PC-9 (cell line): ENCODE data around the gene TRIM38. TPM values are rescaled to one million over a fixed set of nuclear protein-coding genes. Genes with fewer than 3 reads are reported as not detected.
"Not testable (repeated sequence)": the region's sequence is repeated elsewhere in the genome, so short reads cannot be mapped to it uniquely, and the experiment has no call there.

Experiments used
- BruUV-seq: library from RNA; stranded (reverse); fragments of 400-500 nt; replicated peaks from 2 replicates; lab custom pipeline; 2021; lab: Mats Ljungman, UMichigan
- CTCF ChIA-PET: fragments of 300-600 bp; sonication (Branson Sonifier 250); formaldehyde crosslinking; loops from one replicate; lab custom pipeline; 2022; ENCODE audit warnings: antibody characterized with exemption; lab: Charles Lee
- POLR2A ChIA-PET: fragments of 300-600 bp; sonication (Branson Sonifier 250); formaldehyde crosslinking; loops from one replicate; lab custom pipeline; 2022; ENCODE audit warnings: antibody characterized with exemption; ENCODE audit not compliant: unreplicated experiment; lab: Charles Lee
- DNase-seq, 2 experiments: peaks; one replicate each; pipeline versions ENCODE4 v3.0.0 to v3.0.0-alpha.2; 2015 to 2022; ENCODE audit warnings: mixed read lengths in 1 of 2
- H2AFZ ChIP-seq: fragments of 200-600 bp; sonication (generic); 2 replicates; pipeline ENCODE4 v1.8.1; 2017; ENCODE audit warnings: antibody characterized with exemption
- H3F3A ChIP-seq: fragments of 200-600 bp; sonication (generic); 2 replicates; pipeline ENCODE4 v1.8.1; 2017; ENCODE audit warnings: antibody characterized with exemption, mild to moderate bottlenecking, low read depth; ENCODE audit not compliant: insufficient read depth
- H3K27ac ChIP-seq: fragments of 200-600 bp; sonication (generic); 2 replicates; pipeline ENCODE4 v1.6.1; 2016; ENCODE audit warnings: mixed run types
- H3K27me3 ChIP-seq: fragments of 200-600 bp; sonication (generic); 2 replicates; pipeline ENCODE4 v1.6.1; 2016; ENCODE audit warnings: low read depth, mixed run types; ENCODE audit not compliant: insufficient read depth
- H3K36me3 ChIP-seq: fragments of 200-600 bp; sonication (generic); 2 replicates; pipeline ENCODE4 v1.6.1; 2016; ENCODE audit warnings: low read depth, mixed run types
- H3K4me1 ChIP-seq: fragments of 200-600 bp; sonication (generic); replicated peaks from 2 replicates; pipeline ENCODE4 v1.6.1; 2016; ENCODE audit warnings: mixed run types; ENCODE audit not compliant: insufficient read depth
- H3K4me2 ChIP-seq: fragments of 200-600 bp; sonication (generic); 2 replicates; pipeline ENCODE4 v1.6.1; 2017; ENCODE audit warnings: mixed run types
- H3K4me3 ChIP-seq: fragments of 200-600 bp; sonication (generic); 2 replicates; pipeline ENCODE4 v1.6.1; 2016; ENCODE audit warnings: mixed run types
- H3K79me2 ChIP-seq: fragments of 200-600 bp; sonication (generic); 2 replicates; pipeline ENCODE4 v1.6.1; 2017; ENCODE audit warnings: low read depth, mixed run types
- H3K9me2 ChIP-seq: fragments of 200-600 bp; sonication (generic); 2 replicates; pipeline ENCODE4 v1.8.1; 2017; ENCODE audit warnings: mild to moderate bottlenecking; ENCODE audit not compliant: insufficient read depth
- H3K9me3 ChIP-seq: fragments of 200-600 bp; sonication (generic); 2 replicates; pipeline ENCODE4 v1.8.1; 2016; ENCODE audit warnings: low read depth; ENCODE audit not compliant: insufficient read depth
- H4K20me1 ChIP-seq: fragments of 200-600 bp; sonication (generic); 2 replicates; pipeline ENCODE4 v1.8.1; 2017; ENCODE audit not compliant: insufficient read depth
- EZH2 ChIP-seq: fragments of 200-600 bp; sonication (generic); IDR thresholded peaks from 2 replicates; pipeline ENCODE4 v1.8.0; 2017; ENCODE audit warnings: antibody characterized with exemption, low read depth
- intact Hi-C: fragments of 100-400 bp; cut with micrococcal nuclease; formaldehyde crosslinking; loops from one replicate; pipeline ENCODE4 v1.10.0; 2022; ENCODE audit not compliant: unreplicated experiment
- total RNA-seq: library from RNA; stranded (reverse); gene quantifications from 2 replicates; pipeline ENCODE4 v1.2.3, GENCODE V29; 2021
- TF ChIP-seq, protein P1 (sequence below): fragments of 200-600 bp; sonication (generic); conservative IDR thresholded peaks from 2 replicates; pipeline ENCODE4 v1.6.1; 2017; ENCODE audit warnings: mixed run types, antibody characterized with exemption, mild to moderate bottlenecking, moderate library complexity

Gene TRIM38
- total RNA-seq, 1 experiment from 2014 or later: 31.3 TPM

DNA sequence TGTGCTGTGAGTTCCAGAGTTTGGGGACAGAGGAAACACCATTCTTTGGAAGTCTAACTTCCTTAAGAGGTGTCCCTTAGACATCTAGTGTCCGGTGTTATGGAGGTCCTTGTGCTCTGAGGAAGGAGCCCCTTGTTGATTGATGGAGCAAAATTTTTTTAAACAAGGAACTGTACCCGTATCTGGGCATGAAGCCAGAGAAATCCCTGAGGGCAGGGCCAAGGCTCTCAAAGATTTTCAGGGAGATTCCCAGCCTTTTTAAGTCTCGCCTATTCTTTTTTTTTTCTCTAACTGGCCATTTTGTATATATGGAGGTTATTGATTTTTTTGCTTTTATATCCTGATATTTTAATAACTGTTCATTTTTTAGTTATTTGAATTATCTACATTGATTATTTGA is 45.9 kb downstream of the TRIM38 start:
- H3K9me2 ChIP-seq: no peaks in the 10 kb centered on the region
- no peak overlapping the region for H2AFZ ChIP-seq
- H3K4me3 ChIP-seq: no peak overlapping the region
- no peak overlapping the region for H3K4me2 ChIP-seq
- no peaks in the 10 kb centered on the region for H4K20me1 ChIP-seq
- intact Hi-C loops: no loop called here
- no peaks in the 10 kb centered on the region for H3K27me3 ChIP-seq
- BruUV-seq: no TSS peak
- POLR2A ChIA-PET: no interaction called here
- no peaks in the 10 kb centered on the region for H3K4me1 ChIP-seq
- no peak for TF ChIP-seq EZH2
- TF ChIP-seq, protein P1, sequence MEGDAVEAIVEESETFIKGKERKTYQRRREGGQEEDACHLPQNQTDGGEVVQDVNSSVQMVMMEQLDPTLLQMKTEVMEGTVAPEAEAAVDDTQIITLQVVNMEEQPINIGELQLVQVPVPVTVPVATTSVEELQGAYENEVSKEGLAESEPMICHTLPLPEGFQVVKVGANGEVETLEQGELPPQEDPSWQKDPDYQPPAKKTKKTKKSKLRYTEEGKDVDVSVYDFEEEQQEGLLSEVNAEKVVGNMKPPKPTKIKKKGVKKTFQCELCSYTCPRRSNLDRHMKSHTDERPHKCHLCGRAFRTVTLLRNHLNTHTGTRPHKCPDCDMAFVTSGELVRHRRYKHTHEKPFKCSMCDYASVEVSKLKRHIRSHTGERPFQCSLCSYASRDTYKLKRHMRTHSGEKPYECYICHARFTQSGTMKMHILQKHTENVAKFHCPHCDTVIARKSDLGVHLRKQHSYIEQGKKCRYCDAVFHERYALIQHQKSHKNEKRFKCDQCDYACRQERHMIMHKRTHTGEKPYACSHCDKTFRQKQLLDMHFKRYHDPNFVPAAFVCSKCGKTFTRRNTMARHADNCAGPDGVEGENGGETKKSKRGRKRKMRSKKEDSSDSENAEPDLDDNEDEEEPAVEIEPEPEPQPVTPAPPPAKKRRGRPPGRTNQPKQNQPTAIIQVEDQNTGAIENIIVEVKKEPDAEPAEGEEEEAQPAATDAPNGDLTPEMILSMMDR: no peak
- H3K27ac ChIP-seq: no peak overlapping the region
- H3K9me3 ChIP-seq: no peaks in the 10 kb centered on the region
- H3K79me2 ChIP-seq: no peaks in the 10 kb centered on the region
- no peaks in the 10 kb centered on the region for H3F3A ChIP-seq
- H3K36me3 ChIP-seq: no peaks in the 10 kb centered on the region
- no peak for DNase-seq
- CTCF ChIA-PET: no interaction called here

DNA sequence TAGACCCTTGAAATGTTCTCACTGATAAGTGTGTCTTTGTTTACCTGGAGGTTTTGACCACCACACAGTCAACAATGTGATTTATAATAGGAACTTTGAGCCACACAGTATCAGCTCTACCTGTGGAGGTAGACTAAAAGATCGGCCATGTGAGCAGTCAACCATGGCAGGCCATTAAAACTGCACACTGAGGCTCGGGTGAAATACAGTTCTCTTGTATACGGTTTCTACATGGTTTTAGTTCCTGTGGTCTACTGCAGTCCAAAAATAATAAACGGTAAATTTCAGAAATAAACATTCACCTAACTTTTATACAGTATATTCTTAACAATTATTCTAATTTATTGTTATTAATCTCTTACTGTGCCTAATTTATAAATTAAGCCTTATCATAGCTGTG is 47.2 kb downstream of the TRIM38 start:
- TF ChIP-seq, protein P1: no peak
- TF ChIP-seq EZH2: no peak
- no peak overlapping the region for H3K4me3 ChIP-seq
- CTCF ChIA-PET: interaction anchor here (1.2 kb wide), 1 partner anchor 17 kb away, joined by 3 read pairs; no protein-coding TSS in a partner anchor
- no peaks in the 10 kb centered on the region for H3K79me2 ChIP-seq
- no peaks in the 10 kb centered on the region for H3F3A ChIP-seq
- H2AFZ ChIP-seq: no peak overlapping the region
- POLR2A ChIA-PET: interaction anchor here (0.5 to 0.6 kb wide), 2 partner anchors 17 to 37 kb away, joined by 3 to 5 read pairs; a partner anchor contains a TSS
- H3K4me1 ChIP-seq: no peaks in the 10 kb centered on the region
- no peaks in the 10 kb centered on the region for H4K20me1 ChIP-seq
- no peaks in the 10 kb centered on the region for H3K27me3 ChIP-seq
- H3K4me2 ChIP-seq: no peak overlapping the region
- no TSS peak for BruUV-seq
- intact Hi-C loops: no loop called here
- no peaks in the 10 kb centered on the region for H3K36me3 ChIP-seq
- H3K27ac ChIP-seq: no peak overlapping the region
- no peak for DNase-seq
- H3K9me2 ChIP-seq: no peaks in the 10 kb centered on the region
- no peaks in the 10 kb centered on the region for H3K9me3 ChIP-seq

DNA sequence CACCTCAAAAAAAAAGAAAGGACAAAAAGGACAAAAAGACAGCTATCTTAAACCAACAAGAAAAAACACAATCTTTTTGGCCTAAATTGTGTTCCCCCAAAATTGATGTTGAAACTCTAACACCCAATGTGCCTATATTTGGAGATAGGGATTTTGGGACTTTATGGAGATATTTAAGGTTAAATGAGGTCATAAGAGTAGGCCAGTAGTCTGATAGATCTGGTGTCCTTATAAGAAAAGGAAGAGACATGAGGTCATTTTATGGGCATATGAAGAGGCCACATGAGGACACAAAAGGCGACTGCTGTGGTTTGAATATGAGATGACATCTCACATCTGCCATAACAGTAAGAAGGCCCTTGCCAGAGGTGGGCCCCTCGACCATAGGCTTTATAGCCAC is 49.5 kb downstream of the TRIM38 start:
- DNase-seq: no peak
- Histone ChIP-seq H3K4me2 (no peak overlapping the region), H2AFZ (no peak overlapping the region), H4K20me1 (no peaks in the 10 kb centered on the region), H3K79me2 (no peaks in the 10 kb centered on the region), H3K4me1 (no peaks in the 10 kb centered on the region), H3K27me3 (no peaks in the 10 kb centered on the region), H3F3A (no peaks in the 10 kb centered on the region), H3K36me3 (no peaks in the 10 kb centered on the region), H3K9me3 (no peaks in the 10 kb centered on the region), H3K9me2 (no peaks in the 10 kb centered on the region), H3K4me3 (no peak overlapping the region), H3K27ac (no peak overlapping the region)
- TF ChIP-seq, protein P1: no peak
- no peak for TF ChIP-seq EZH2
- BruUV-seq: no TSS peak
- intact Hi-C loops: no loop called here
- ChIA-PET CTCF (no interaction called here), POLR2A (no interaction called here)

DNA sequence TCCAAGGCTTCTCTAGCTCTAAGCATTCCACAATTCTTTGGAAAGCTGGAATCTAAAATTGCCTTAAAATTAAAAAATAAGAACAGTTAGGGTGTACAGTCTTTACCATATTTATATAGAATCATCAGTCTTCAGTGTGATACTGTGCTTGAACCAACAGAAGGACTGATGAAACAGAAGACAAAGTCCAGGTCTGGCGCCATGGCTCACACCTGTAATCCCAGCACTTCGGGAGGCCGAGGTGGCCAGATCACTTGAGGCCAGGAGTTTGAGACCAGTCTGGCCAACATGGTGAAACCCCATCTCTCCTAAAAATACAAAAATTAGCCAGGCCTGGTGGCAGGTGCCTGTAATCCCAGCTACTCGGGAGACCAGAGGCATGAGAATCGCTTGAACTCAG is 51.8 kb downstream of the TRIM38 start:
- POLR2A ChIA-PET: not testable (repeated sequence)

More for the DNA sequence above, 51.8 kb downstream of the TRIM38 start:
- H3K79me2 ChIP-seq, H3K4me1 ChIP-seq, H3F3A ChIP-seq, H3K27me3 ChIP-seq, H3K4me3 ChIP-seq, CTCF ChIA-PET, BruUV-seq, H3K27ac ChIP-seq, DNase-seq, H3K9me3 ChIP-seq, H3K9me2 ChIP-seq, H2AFZ ChIP-seq, intact Hi-C loops, H3K4me2 ChIP-seq, H4K20me1 ChIP-seq, H3K36me3 ChIP-seq: not testable (repeated sequence)
